H1 (cell line): ENCODE data around the gene ST6GALNAC2. TPM values are rescaled to one million over a fixed set of nuclear protein-coding genes. Genes with fewer than 3 reads are reported as not detected.

ENCODE experiments used
- CTCF ChIA-PET: fragments of 300-600 bp; sonication (Branson Sonifier 250); formaldehyde crosslinking; loops from one replicate; lab custom pipeline; 2021; ENCODE audit not compliant: partially characterized antibody; lab: Charles Lee
- POLR2A ChIA-PET: fragments of 300-600 bp; sonication (Branson Sonifier 250); formaldehyde crosslinking; loops from one replicate; lab custom pipeline; 2021; ENCODE audit warnings: inconsistent platforms; ENCODE audit not compliant: partially characterized antibody; lab: Charles Lee
- DNase-seq, 2 experiments: peaks; one replicate each; pipeline versions ENCODE4 v3.0.0 to v3.0.0-alpha.2; 2010 to 2022; ENCODE audit warnings: low spot score in 2 of 2, low read depth in 1 of 2, mixed read lengths in 1 of 2
- FAIRE-seq: peaks from 2 replicates; lab custom pipeline; 2011; peaks lifted over from hg19 to GRCh38; lab: Jason Lieb, UNC
- H2AFZ ChIP-seq: 2 replicates; pipeline ENCODE4 v1.8.1; 2012; ENCODE audit warnings: low read length, inconsistent platforms
- H2AK5ac ChIP-seq: 2 replicates; pipeline ENCODE4 v1.6.1; 2013; ENCODE audit warnings: low read depth, low read length
- H2BK120ac ChIP-seq: replicated peaks from 2 replicates; pipeline ENCODE3; 2013; ENCODE audit warnings: low read depth, low read length, inconsistent platforms
- H2BK12ac ChIP-seq: 2 replicates; pipeline ENCODE4 v1.6.1; 2013; ENCODE audit warnings: low read depth, low read length
- H2BK15ac ChIP-seq: 2 replicates; pipeline ENCODE4 v1.6.1; 2013; ENCODE audit warnings: low read length
- H2BK20ac ChIP-seq: 2 replicates; pipeline ENCODE4 v1.6.1; 2013; ENCODE audit warnings: low read length
- H2BK5ac ChIP-seq: 2 replicates; pipeline ENCODE4 v1.6.1; 2013; ENCODE audit warnings: low read depth, low read length
- H3K14ac ChIP-seq: 2 replicates; pipeline ENCODE4 v1.6.1; 2013; ENCODE audit warnings: inconsistent platforms; ENCODE audit not compliant: insufficient read length
- H3K18ac ChIP-seq: 2 replicates; pipeline ENCODE4 v1.6.1; 2013; ENCODE audit warnings: low read length; ENCODE audit errors: extremely low read depth
- H3K23ac ChIP-seq: 2 replicates; pipeline ENCODE4 v1.6.1; 2013; ENCODE audit warnings: inconsistent platforms; ENCODE audit not compliant: insufficient read length
- H3K23me2 ChIP-seq: 2 replicates; pipeline ENCODE4 v1.6.1; 2013; ENCODE audit warnings: low read depth, low read length
- H3K27ac ChIP-seq: 2 replicates; pipeline ENCODE4 v1.6.1; 2011; ENCODE audit warnings: low read depth, low read length, inconsistent platforms
- H3K27me3 ChIP-seq, 4 experiments: replicated peaks in 1 of 4; 1 replicate in 1 of 4; 2 replicates in 3 of 4; pipeline versions ENCODE4 v1.6.1 to v1.8.1; 2011 to 2013; ENCODE audit warnings: low read length in 3 of 4, mild to moderate bottlenecking in 3 of 4, inconsistent platforms in 2 of 4, mixed read lengths in 2 of 4, moderate library complexity in 1 of 4; ENCODE audit not compliant: control insufficient read depth in 3 of 4, insufficient read depth in 3 of 4; ENCODE audit errors: extremely low read depth in 1 of 4
- H3K36me3 ChIP-seq, 4 experiments: 2 replicates each; pipeline versions ENCODE4 v1.6.1 to v1.8.1; 2011 to 2013; ENCODE audit warnings: mild to moderate bottlenecking in 4 of 4, low read length in 3 of 4, moderate library complexity in 2 of 4, control low read depth in 1 of 4, inconsistent platforms in 1 of 4; ENCODE audit not compliant: insufficient read depth in 4 of 4, control insufficient read depth in 2 of 4
- H3K4ac ChIP-seq: replicated peaks from 2 replicates; pipeline ENCODE3; 2013; ENCODE audit warnings: low read length, low read depth, mixed read lengths, inconsistent platforms; ENCODE audit not compliant: insufficient read length
- H3K4me1 ChIP-seq, 4 experiments: replicated peaks in 1 of 4; 1 replicate in 1 of 4; 2 replicates in 3 of 4; pipeline versions ENCODE4 v1.6.1 to v1.8.1; 2011 to 2013; ENCODE audit warnings: low read length in 3 of 4, inconsistent platforms in 2 of 4, mixed read lengths in 1 of 4; ENCODE audit not compliant: insufficient read depth in 4 of 4, control insufficient read depth in 3 of 4
- H3K4me2 ChIP-seq, 2 experiments: 2 replicates each; pipeline versions ENCODE4 v1.6.1 to v1.8.1; 2011 to 2013; ENCODE audit warnings: low read depth in 2 of 2, low read length in 2 of 2, control low read depth in 1 of 2, inconsistent platforms in 1 of 2, mild to moderate bottlenecking in 1 of 2; ENCODE audit not compliant: insufficient read depth in 1 of 2
- H3K4me3 ChIP-seq, 4 experiments: fragments of 200-600, 300-600 bp in 1 of 4; sonication (generic), shearing (Covaris generic), sonication (Bioruptor Twin) in 1 of 4; 2 replicates each; pipeline versions ENCODE4 v1.5.1 to v1.8.1; 2011 to 2016; ENCODE audit warnings: low read length in 4 of 4, low read depth in 3 of 4, control low read depth in 2 of 4, inconsistent platforms in 2 of 4, mild to moderate bottlenecking in 2 of 4, mixed read lengths in 1 of 4, moderate library complexity in 1 of 4; ENCODE audit not compliant: insufficient read depth in 2 of 4; ENCODE audit errors: extremely low read depth in 1 of 4
- H3K56ac ChIP-seq: replicated peaks from 2 replicates; pipeline ENCODE3; 2013; ENCODE audit warnings: low read depth, mild to moderate bottlenecking, mixed read lengths, low read length, inconsistent platforms; ENCODE audit not compliant: insufficient read length
- H3K79me1 ChIP-seq: 2 replicates; pipeline ENCODE4 v1.6.1; 2013; ENCODE audit warnings: low read depth, low read length, control low read depth
- H3K79me2 ChIP-seq, 2 experiments: 2 replicates each; pipeline versions ENCODE4 v1.6.1 to v1.8.1; 2012 to 2013; ENCODE audit warnings: low read length in 2 of 2, mild to moderate bottlenecking in 2 of 2, inconsistent platforms in 1 of 2; ENCODE audit not compliant: insufficient read depth in 2 of 2, control insufficient read depth in 1 of 2
- H3K9ac ChIP-seq, 4 experiments: replicated peaks in 1 of 4; 1 replicate in 1 of 4; 2 replicates in 3 of 4; pipeline versions ENCODE4 v1.6.1 to v1.8.1; 2011 to 2013; ENCODE audit warnings: low read depth in 3 of 4, low read length in 3 of 4, control low read depth in 2 of 4, mild to moderate bottlenecking in 2 of 4, moderate library complexity in 2 of 4, inconsistent platforms in 1 of 4; ENCODE audit errors: extremely low read depth in 1 of 4
- H3K9me3 ChIP-seq, 2 experiments: 2 replicates each; pipeline versions ENCODE4 v1.6.1 to v1.8.1; 2012 to 2013; ENCODE audit warnings: mild to moderate bottlenecking in 2 of 2, moderate library complexity in 2 of 2, control low read depth in 1 of 2, inconsistent platforms in 1 of 2, low read depth in 1 of 2, low read length in 1 of 2, mixed read lengths in 1 of 2; ENCODE audit not compliant: insufficient read depth in 2 of 2
- H4K20me1 ChIP-seq, 2 experiments: replicated peaks in 1 of 2; 2 replicates each; pipeline versions ENCODE3 to v1.8.1; 2011 to 2013; ENCODE audit warnings: inconsistent platforms in 2 of 2, low read length in 2 of 2, mild to moderate bottlenecking in 1 of 2; ENCODE audit not compliant: insufficient read depth in 2 of 2, control insufficient read depth in 1 of 2
- H4K5ac ChIP-seq: 2 replicates; pipeline ENCODE4 v1.6.1; 2013; ENCODE audit warnings: low read length, low read depth, mixed read lengths, inconsistent platforms; ENCODE audit not compliant: insufficient read length
- H4K8ac ChIP-seq: 2 replicates; pipeline ENCODE4 v1.8.0; 2013; ENCODE audit warnings: mild to moderate bottlenecking, moderate library complexity, low read length, inconsistent platforms; ENCODE audit not compliant: insufficient read depth; ENCODE audit errors: extremely low read depth
- H4K91ac ChIP-seq: replicated peaks from 2 replicates; pipeline ENCODE3; 2013; ENCODE audit warnings: low read length, mixed read lengths, inconsistent platforms; ENCODE audit not compliant: insufficient read length
- ATF3 ChIP-seq: IDR thresholded peaks from 2 replicates; pipeline ENCODE4 v1.6.1; 2011; ENCODE audit warnings: low read depth, mild to moderate bottlenecking, low read length; ENCODE audit not compliant: insufficient read depth
- FOSL1 ChIP-seq: IDR thresholded peaks from 2 replicates; pipeline ENCODE4 v1.6.1; 2011; ENCODE audit warnings: mild to moderate bottlenecking, low read depth, low read length, moderate library complexity; ENCODE audit not compliant: insufficient read depth
- GABPA ChIP-seq: IDR thresholded peaks from 2 replicates; pipeline ENCODE4 v1.6.1; 2011; ENCODE audit warnings: mild to moderate bottlenecking, low read length, moderate library complexity, borderline replicate concordance; ENCODE audit not compliant: insufficient read depth
- NANOG ChIP-seq: IDR thresholded peaks from 2 replicates; pipeline ENCODE4 v1.6.1; 2011; ENCODE audit warnings: low read length, low read depth, mild to moderate bottlenecking, inconsistent platforms; ENCODE audit not compliant: insufficient read depth, poor library complexity, severe bottlenecking
- SIN3A ChIP-seq, 2 experiments: IDR thresholded peaks in 1 of 2; conservative IDR thresholded peaks in 1 of 2; 2 replicates each; pipeline ENCODE4 v1.6.1; 2011 to 2012; ENCODE audit warnings: low read length in 2 of 2, improper control_type of control experiment in 1 of 2, low read depth in 1 of 2, mild to moderate bottlenecking in 1 of 2
- TBP ChIP-seq: IDR thresholded peaks from 2 replicates; pipeline ENCODE4 v1.6.1; 2011; ENCODE audit warnings: low read depth, low read length, improper control_type of control experiment
- WGBS, 2 experiments: shearing (Covaris generic) in 1 of 2; methylation state at CpG; one replicate each; pipeline versions ENCODE4 v1.1.6 to v1.1.7; 2013 to 2015; ENCODE audit warnings: low lambda C conversion rate in 2 of 2, mixed read lengths in 2 of 2, inconsistent platforms in 1 of 2, low coverage in 1 of 2, missing lambda C conversion rate in 1 of 2; ENCODE audit not compliant: insufficient replicate concordance in 2 of 2, insufficient coverage in 1 of 2, insufficient read length in 1 of 2; ENCODE audit errors: extremely low coverage in 1 of 2, missing lambda C conversion rate in 1 of 2; 5-methylcytosine and 5-hydroxymethylcytosine counted together
- polyA plus RNA-seq, 7 experiments: library from polyadenylated mRNA; depleted of rRNA in 3 of 7; stranded (reverse) in 5 of 7; unstranded in 2 of 7; fragments of >200 nt in 5 of 7; fragments of 200-250 nt in 2 of 7; gene quantifications; 1 replicate in 5 of 7; 2 replicates in 1 of 7; 4 replicates in 1 of 7; pipeline versions ENCODE4 v1.2.1 to v1.2.3, GENCODE V29; 2011 to 2013; ENCODE audit warnings: missing spikeins in 2 of 7, mixed read lengths in 2 of 7
- total RNA-seq: library from RNA; stranded (reverse); fragmentation: NEBNext Ultra II Directional; extraction: Animal tissue kit (Norgen Biotek cat#: 25700); gene quantifications from 2 replicates; pipeline ENCODE4 v1.2.1, GENCODE V29; 2021
- TF ChIP-seq, protein P1 (sequence below): IDR thresholded peaks from 2 replicates; pipeline ENCODE4 v1.6.1; 2012; ENCODE audit warnings: inconsistent platforms

The ST6GALNAC2 gene
- total and polyA plus RNA-seq, 2 of the 8 experiments (the other 6 are each of a cell fraction or from before 2014, with no cell fraction given), result 0.09 TPM; not detected in 1

DNA sequence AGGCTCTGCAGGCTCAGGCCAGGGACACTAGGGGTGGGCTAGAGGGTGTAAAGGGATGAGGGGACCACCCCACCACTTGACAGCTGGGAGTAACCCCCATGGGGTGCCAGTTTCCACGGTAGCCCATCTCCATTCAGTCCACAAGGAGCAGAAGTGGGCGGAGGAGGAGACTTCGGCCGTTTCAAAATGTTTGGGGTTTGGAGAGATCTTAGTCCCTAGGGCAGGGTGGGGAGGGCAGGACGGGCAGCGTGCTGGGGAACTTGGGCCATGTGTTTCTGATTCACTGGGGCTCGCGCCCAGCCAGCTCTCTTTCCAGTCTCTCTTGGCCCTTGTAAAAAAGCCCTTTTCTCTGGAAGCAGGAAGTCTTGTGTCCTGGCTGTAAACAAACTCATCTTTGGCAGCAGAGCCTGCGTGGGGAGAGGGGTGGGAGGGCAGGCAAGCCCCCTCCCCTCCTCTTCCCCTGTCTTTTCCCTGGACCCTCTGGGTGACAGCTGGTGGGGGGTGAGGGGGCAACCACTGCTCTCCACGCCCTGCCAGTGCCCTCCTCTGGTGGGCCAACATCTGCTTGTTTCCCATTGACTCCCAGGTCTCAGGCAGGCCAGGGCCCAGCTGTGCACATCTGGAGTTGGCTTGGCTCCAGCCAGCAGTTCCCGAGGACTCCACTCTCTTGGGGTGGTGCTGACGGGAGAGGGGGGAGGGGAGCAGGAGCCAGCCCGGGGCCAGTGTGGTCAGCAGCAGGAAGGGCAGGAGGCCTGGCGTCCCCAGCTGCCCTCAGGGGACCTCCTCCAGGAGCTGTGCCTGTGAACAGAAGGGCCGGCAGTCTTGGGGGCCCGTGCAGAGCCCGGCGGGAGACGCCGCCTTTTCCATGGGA lies 56.2 kb downstream of the ST6GALNAC2 start:
- ChIA-PET POLR2A (interaction anchor here (0.7 to 5.1 kb wide), 4 partner anchors 10 to 38 kb away, joined by 3 to 30 read pairs (median 6); partner anchors contain the start of gene PRCD), CTCF (interaction anchor here (0.8 to 4.9 kb wide), 15 partner anchors 7 to 152 kb away, joined by 3 to 41 read pairs (median 8); partner anchors contain the start of genes AANAT and PRCD)
- Histone ChIP-seq H3K9me3 (no peaks in the 10 kb centered on the region), H3K9ac (no peak overlapping the region), H2BK15ac (0 out of 2 replicates have a peak overlapping the region, but pooled peaks have one; percentile 25), H3K36me3 (no peaks in the 10 kb centered on the region), H3K79me2 (no peaks in the 10 kb centered on the region), H3K23me2 (no peaks in the 10 kb centered on the region), H2AFZ (no peak overlapping the region), H3K27ac (no peak overlapping the region), H3K4ac (no peak overlapping the region), H2BK20ac (no peak overlapping the region), H3K4me3 (no peak overlapping the region), H3K18ac (peak overlapping the region; percentile 60), H3K56ac (no peak overlapping the region), H3K4me2 (peak overlapping the region in 1 of 2 experiments; percentile 24; a peak in 1 of 4 replicates), H3K4me1 (peaks cover 0 to 29% (median 22%) of the 10 kb centered on the region in 4 experiments; a peak in 6 of 7 replicates), H4K20me1 (no peaks in the 10 kb centered on the region), H3K14ac (no peak overlapping the region), H4K91ac (peak overlapping the region; percentile 2), H2BK120ac (no peak overlapping the region), H3K27me3 (no peaks in the 10 kb centered on the region; a peak in 1 of 7 replicates), H3K79me1 (no peaks in the 10 kb centered on the region; the same call in 1 of the 2 replicates), H2BK12ac (peak overlapping the region; percentile 39; the same call in 1 of the 2 replicates), H2BK5ac (no peak overlapping the region), H2AK5ac (no peak overlapping the region), H4K5ac (no peak overlapping the region), H3K23ac (no peak overlapping the region), H4K8ac (0 out of 2 replicates have a peak overlapping the region, but pooled peaks have one; percentile 35)
- DNase-seq (peak in 1 of 2 experiments; percentile 57), FAIRE-seq (no peak)
- WGBS, 2 experiments, result 81% methylated on average over 14 of the region's 20 CpGs; no CpG with 5 or more reads in 1 of the 2 experiments
- TF ChIP-seq, protein P1, sequence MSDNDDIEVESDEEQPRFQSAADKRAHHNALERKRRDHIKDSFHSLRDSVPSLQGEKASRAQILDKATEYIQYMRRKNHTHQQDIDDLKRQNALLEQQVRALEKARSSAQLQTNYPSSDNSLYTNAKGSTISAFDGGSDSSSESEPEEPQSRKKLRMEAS, result no peak
- TF ChIP-seq SIN3A (conservative IDR thresholded peaks at IDR 0.05 in 1 of 2, IDR thresholded peaks at IDR 0.05 in 1 of 2; ENCODE audit: low read depth in 1 of 2, low read length in 2 of 2) (no peak), NANOG (no peak), FOSL1 (no peak), GABPA (no peak), TBP (no peak), ATF3 (no peak)
